SK-N-MC (cell line): ENCODE measurements around the gene FKRP.

ENCODE experiments used
- DNase-seq: peaks from one replicate; pipeline ENCODE4 v3.0.0-alpha.2; 2011; ENCODE audit warnings: low read depth, low spot score
- H3K27ac ChIP-seq: fragments of 200-600 bp; sonication (generic); 2 replicates; pipeline ENCODE4 v1.5.1; 2016; ENCODE audit warnings: mixed run types
- H3K36me3 ChIP-seq: fragments of 200-600 bp; sonication (generic); 2 replicates; pipeline ENCODE4 v1.6.1; 2017; ENCODE audit warnings: antibody characterized with exemption, low read length, mixed read lengths; ENCODE audit not compliant: insufficient read depth
- H3K4me3 ChIP-seq: fragments of 200-600 bp; sonication (generic); 2 replicates; pipeline ENCODE4 v1.5.1; 2016
- H3K9ac ChIP-seq: fragments of 200-600 bp; sonication (generic); 2 replicates; pipeline ENCODE4 v1.8.0; 2017; ENCODE audit warnings: mixed run types, mixed read lengths; ENCODE audit not compliant: insufficient read length
- H3K9me3 ChIP-seq: fragments of 200-600 bp; sonication (generic); 2 replicates; pipeline ENCODE4 v1.6.1; 2017; ENCODE audit warnings: low read depth, mild to moderate bottlenecking, antibody characterized with exemption, low read length, moderate library complexity, mixed read lengths
- EZH2 ChIP-seq: fragments of 200-600 bp; sonication (generic); IDR thresholded peaks from one replicate; pipeline ENCODE4 v1.6.1; 2017; ENCODE audit warnings: antibody characterized with exemption
- FOXP2 ChIP-seq: optimal IDR thresholded peaks from 2 replicates; pipeline ENCODE3; 2011; ENCODE audit warnings: mild to moderate bottlenecking, moderate library complexity; ENCODE audit not compliant: insufficient read depth; ENCODE audit errors: extremely low read length, control extremely low read depth
- POLR2AphosphoS5 ChIP-seq: IDR thresholded peaks from 2 replicates; pipeline ENCODE4 v1.6.1; 2012; ENCODE audit warnings: mild to moderate bottlenecking, low read depth, low read length, borderline replicate concordance

Gene FKRP

GRCh38 chr19:46718157-46718933 is 27.5 kb upstream of the FKRP start:
- peaks cover 31% of the 10 kb centered on the region; the same call in 1 of the 2 replicates for H3K36me3 ChIP-seq
- H3K9ac ChIP-seq: no peak overlapping the region
- peak overlapping the region; percentile 42 for H3K27ac ChIP-seq
- H3K4me3 ChIP-seq: no peak overlapping the region
- no peak for TF ChIP-seq FOXP2
- no peak; the same call in 1 of the 2 replicates for TF ChIP-seq POLR2AphosphoS5
- TF ChIP-seq EZH2: no peak
- DNase-seq: no peak
- no peaks in the 10 kb centered on the region for H3K9me3 ChIP-seq

- Histone ChIP-seq H3K27ac (no peak overlapping the region), H3K9ac (no peak overlapping the region), H3K36me3 (peaks cover 35% of the 10 kb centered on the region; the same call in 1 of the 2 replicates), H3K4me3 (no peak overlapping the region), H3K9me3 (no peaks in the 10 kb centered on the region)
- TF ChIP-seq EZH2 (no peak), FOXP2 (no peak), POLR2AphosphoS5 (no peak)
- no peak for DNase-seq
Measured at GRCh38 chr19:46718934-46719622, 26.8 kb upstream of the FKRP start.

- TF ChIP-seq FOXP2: no peak
- no peak for TF ChIP-seq POLR2AphosphoS5
- no peak for TF ChIP-seq EZH2
- H3K9ac ChIP-seq: no peak overlapping the region
- no peak for DNase-seq
- peaks cover 42% of the 10 kb centered on the region; the same call in 1 of the 2 replicates for H3K36me3 ChIP-seq
- no peak overlapping the region for H3K4me3 ChIP-seq
- H3K9me3 ChIP-seq: no peaks in the 10 kb centered on the region
- H3K27ac ChIP-seq: 0 out of 2 replicates have a peak overlapping the region, but pooled peaks have one; percentile 25
Measured at GRCh38 chr19:46719629-46720502, 26.0 kb upstream of the FKRP start.

- TF ChIP-seq POLR2AphosphoS5 (no peak), EZH2 (no peak), FOXP2 (no peak)
- H3K4me3 ChIP-seq: no peak overlapping the region
- peaks cover 50% of the 10 kb centered on the region; the same call in 1 of the 2 replicates for H3K36me3 ChIP-seq
- no peaks in the 10 kb centered on the region for H3K9me3 ChIP-seq
- no peak overlapping the region for H3K9ac ChIP-seq
- DNase-seq: no peak
- no peak overlapping the region for H3K27ac ChIP-seq
Measured at GRCh38 chr19:46720503-46721239, 25.2 kb upstream of the FKRP start.

- H3K9me3 ChIP-seq: no peaks in the 10 kb centered on the region
- no peak overlapping the region for H3K4me3 ChIP-seq
- no peak for DNase-seq
- H3K9ac ChIP-seq: no peak overlapping the region
- no peak overlapping the region for H3K27ac ChIP-seq
- TF ChIP-seq POLR2AphosphoS5 (no peak), EZH2 (no peak), FOXP2 (no peak)
- H3K36me3 ChIP-seq: peaks cover 56% of the 10 kb centered on the region; the same call in 1 of the 2 replicates
Measured at GRCh38 chr19:46721269-46722003, 24.4 kb upstream of the FKRP start.

GRCh38 chr19:46722004-46722380 is 23.9 kb upstream of the FKRP start:
- H3K36me3 ChIP-seq: peaks cover 62% of the 10 kb centered on the region; the same call in 1 of the 2 replicates
- TF ChIP-seq EZH2 (no peak), FOXP2 (no peak), POLR2AphosphoS5 (no peak)
- DNase-seq: no peak
- no peak overlapping the region for H3K4me3 ChIP-seq
- H3K9me3 ChIP-seq: no peaks in the 10 kb centered on the region
- no peak overlapping the region for H3K27ac ChIP-seq
- H3K9ac ChIP-seq: no peak overlapping the region

GRCh38 chr19:46722421-46723022 is 23.3 kb upstream of the FKRP start:
- Histone ChIP-seq H3K9me3 (no peaks in the 10 kb centered on the region), H3K36me3 (peaks cover 67% of the 10 kb centered on the region; the same call in 1 of the 2 replicates), H3K9ac (no peak overlapping the region), H3K4me3 (no peak overlapping the region), H3K27ac (no peak overlapping the region)
- DNase-seq: no peak
- TF ChIP-seq EZH2 (no peak), FOXP2 (no peak), POLR2AphosphoS5 (no peak)
